Measurements from ENCODE around the gene CTIF.

GRCh38 chr18:48612511-48612910 is 73.7 kb downstream of the CTIF start:
- TF ChIP-seq EP300 (IDR thresholded peaks at IDR 0.05; ENCODE audit: borderline replicate concordance in 1 of 2, low read depth in 1 of 2, low read length in 1 of 2) = no peak
- TF ChIP-seq CTCF (IDR thresholded peaks at IDR 0.05) = no peak
- TF ChIP-seq YY1 (IDR thresholded peaks at IDR 0.05; ENCODE audit: low read depth) = no peak
- TF ChIP-seq RFX5 (IDR thresholded peaks at IDR 0.05; ENCODE audit: low read length) = no peak
- TF ChIP-seq GABPA (IDR thresholded peaks at IDR 0.05; ENCODE audit: low read depth) = no peak
- no peak for TF ChIP-seq REST (IDR thresholded peaks at IDR 0.05; ENCODE audit: low read depth, low read length)
- TF ChIP-seq POLR2AphosphoS5 (IDR thresholded peaks at IDR 0.05; ENCODE audit: low read depth, low read length) = no peak
- TF ChIP-seq RXRA (IDR thresholded peaks at IDR 0.05; ENCODE audit: borderline replicate concordance, low read depth) = no peak
- TF ChIP-seq MXI1 (IDR thresholded peaks at IDR 0.05; ENCODE audit: low read depth, low read length) = no peak
- no peak for TF ChIP-seq SIN3A (IDR thresholded peaks at IDR 0.05; ENCODE audit: borderline replicate concordance, low read depth, low read length)
- no peak for TF ChIP-seq NFIC (IDR thresholded peaks at IDR 0.05; ENCODE audit: borderline replicate concordance)
- TF ChIP-seq TEAD4 (IDR thresholded peaks at IDR 0.05; ENCODE audit: borderline replicate concordance, insufficient read depth) = no peak
- no peak for TF ChIP-seq ZBTB33 (IDR thresholded peaks at IDR 0.05; ENCODE audit: borderline replicate concordance, low read depth)
- no peak for TF ChIP-seq JUND (IDR thresholded peaks at IDR 0.05)

Data from SK-N-SH (cell line).